SIG-M5 (cell line): ENCODE measurements around the gene HYAL3.
"Not testable (repeated sequence)": the region's sequence is repeated elsewhere in the genome, so short reads cannot be mapped to it uniquely, and the experiment has no call there.

ENCODE experiments used
- DNase-seq: peaks from one replicate; lab custom pipeline; 2025; lab: John Stamatoyannopoulos, UW

Gene HYAL3

DNA sequence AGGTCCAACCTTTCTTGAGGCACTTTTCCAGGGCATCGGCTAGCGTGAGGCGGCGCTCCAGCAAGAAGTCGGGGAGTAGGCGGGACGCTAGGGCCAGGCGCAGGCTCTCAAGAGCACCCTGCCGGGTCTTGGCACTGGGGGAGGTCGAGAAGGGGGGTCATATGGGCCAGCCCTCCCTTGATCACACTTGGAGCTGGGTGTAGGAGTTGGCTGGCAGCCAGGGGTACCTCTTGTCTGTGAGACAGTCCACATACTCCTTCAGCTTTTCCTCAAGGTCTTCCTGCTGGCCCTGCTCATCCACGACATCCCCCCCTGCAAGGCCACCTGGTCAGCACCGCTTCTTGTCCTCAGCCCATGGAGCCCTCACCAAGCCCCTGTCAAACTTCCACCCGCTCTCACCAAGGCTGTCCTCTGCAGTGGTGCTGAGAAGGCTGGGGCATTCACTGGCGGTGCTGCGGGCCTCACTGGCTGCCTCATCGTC is 9.0 kb downstream of the HYAL3 start:
- DNase-seq = no peak

DNA sequence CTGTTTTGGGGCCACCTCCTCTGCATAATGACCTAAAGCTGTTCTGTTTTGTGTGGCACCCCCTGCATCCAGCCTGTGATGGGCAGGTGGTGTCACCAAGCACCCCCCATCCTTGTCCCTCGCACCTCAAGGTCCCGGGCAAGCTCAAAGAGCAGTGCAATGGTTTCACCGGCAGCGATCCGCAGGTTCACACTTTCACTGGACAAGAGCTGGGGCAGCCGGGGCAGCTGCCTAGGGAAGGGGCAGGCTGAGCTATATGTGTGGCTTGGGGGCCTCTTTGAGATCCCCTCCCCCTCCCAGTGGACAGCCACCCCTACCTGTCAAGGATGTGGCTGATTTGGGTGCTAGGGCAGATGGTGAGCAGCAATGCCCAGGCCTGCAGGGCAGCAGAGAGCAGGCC is 10.1 kb downstream of the HYAL3 start:
- no peak for DNase-seq

DNA sequence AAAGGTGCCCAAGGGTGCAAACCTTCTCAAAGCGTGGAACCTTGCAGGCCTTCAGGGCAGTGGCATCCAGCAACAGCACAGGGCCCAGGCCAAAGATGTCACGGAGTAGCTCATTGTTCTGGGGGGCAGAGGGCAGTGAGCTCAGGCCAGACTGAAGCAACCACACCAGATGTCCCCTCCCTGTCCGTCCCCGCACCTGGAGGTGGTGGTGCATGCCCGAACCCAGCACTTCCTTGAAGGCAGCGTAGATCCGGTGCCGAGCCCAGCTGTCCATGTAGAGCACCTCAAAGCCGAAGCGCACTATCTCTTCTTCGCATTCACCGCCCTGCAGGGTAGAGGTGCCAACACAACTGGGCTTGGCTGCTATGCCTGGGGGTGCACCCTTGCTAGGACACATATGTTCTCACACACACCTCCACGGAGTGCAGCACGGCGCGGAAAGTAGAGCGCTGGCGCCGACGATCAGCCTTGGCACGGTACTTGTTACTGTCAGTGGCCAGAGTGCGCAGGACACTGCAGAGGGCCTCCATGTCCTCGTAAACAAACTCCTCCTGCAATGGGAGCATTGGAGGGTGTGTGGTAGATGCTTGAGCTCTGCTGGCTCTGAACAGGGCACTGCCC is 10.7 kb downstream of the HYAL3 start:
- no peak for DNase-seq

DNA sequence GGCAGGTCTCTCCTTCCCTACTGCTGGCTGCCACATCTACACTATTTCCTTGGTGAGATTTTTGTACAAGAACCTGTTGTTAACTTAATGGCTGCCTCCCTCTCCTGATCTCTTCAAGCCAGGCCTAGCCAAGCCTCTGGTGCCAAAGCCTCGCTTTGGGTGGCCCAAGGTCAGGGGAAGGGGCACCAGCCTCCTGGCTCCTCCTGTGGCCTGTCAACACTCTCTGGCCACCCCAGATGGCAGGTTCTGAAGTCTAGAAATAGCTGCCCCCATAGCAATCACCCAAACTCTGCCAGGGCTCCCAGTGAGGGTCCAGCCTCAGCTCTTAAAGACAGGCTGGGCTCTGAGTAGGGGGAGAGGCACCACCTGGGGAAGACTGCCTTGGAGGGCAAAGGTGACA is 11.9 kb downstream of the HYAL3 start:
- DNase-seq = no peak

DNA sequence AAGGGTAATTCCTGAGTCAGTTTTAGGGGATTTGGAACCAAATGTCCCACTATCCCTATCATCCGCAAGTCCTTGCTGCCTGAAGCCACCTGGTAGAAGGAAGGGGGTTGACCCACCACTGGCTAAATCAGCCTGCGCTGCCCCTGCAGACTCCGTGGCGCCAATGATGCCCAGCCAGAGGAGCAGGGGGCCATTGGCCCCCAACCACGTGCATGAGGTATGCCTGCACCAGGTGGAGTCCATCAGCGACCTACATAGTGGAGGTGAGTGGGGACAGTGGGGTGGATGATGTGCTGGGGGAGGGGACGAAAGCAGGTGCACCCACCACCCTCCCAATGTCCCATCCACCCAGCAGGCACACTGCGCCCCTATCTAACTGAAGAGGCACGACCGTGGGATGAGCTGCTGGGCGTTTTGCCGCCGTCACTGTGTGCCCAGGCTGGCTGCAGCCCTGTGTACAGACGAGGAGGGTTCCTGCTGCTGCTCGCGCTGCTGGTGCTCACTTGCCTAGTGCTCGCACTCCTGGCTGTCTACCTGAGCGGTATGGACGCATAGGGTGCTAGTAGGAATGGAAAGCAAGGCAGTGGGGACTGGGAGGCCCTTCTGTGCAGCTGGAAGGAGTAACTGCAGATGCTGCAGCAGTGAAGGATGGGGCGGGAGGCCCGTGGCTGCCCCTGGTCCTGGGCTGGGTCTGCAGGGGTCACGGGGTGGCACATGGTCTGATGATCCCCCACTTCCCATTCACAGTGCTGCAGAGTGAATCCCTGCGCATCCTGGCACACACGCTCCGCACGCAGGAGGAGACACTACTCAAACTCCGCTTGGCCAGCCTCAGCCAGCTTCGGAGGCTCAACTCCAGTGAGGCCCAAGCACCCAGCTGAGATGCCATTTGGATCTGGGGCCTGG is 12.6 kb downstream of the HYAL3 start:
- DNase-seq = no peak

DNA sequence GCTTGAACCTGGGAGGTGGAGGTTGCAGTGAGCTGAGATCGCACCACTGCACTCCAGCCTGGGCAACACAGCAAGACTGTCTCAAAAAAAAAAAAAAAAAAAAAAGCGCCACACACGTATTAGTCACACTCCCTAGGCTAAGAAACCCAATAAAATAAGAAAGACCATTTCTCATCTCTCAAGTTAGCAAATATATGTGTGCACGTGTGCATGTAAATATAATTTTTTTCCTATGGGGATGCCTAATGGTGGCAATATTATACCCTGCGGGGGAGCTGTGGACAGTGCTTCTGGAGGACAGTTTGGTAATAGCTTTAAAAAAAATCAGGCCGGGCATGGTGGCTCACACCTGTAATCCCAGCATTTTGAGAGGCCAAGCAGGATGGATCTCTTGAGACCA is 15.1 kb downstream of the HYAL3 start:
- not testable (repeated sequence) for DNase-seq

DNA sequence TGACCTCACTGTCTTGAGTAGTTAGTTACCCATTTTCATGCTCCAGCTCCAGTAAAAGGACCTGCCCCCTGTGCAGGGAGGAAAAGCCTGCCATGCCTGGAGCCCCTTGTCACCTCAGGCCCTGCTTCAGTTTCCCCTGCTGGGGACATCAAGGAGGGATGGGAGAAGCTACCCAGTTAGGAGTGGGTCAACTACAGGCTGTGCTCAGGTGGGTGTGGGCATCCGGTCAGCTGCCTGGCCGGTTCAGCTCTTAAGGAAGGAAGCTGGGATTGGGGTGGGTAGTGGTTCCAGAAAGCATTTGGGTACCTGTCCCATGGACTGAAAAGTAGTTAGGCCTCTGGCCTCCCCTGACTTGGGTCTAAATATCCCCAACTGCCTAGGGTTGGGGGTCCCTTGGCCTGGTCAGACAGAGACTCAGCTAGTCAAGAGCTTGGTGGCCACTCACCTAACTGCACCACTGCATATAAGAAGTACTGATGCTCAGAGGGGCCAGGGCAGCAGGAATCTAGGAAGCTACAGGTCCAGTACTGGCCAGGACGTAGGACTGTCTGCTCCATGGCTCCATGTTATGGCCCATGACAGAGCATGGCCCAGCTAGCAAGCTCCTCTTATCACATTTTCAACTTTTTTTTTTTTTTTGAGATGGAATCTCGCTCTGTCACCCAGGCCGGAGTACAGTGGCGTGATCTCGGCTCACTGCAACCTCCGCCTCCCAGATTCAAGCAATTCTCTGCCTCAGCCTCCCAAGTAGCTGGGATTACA is 19.8 kb downstream of the HYAL3 start:
- no peak for DNase-seq

DNA sequence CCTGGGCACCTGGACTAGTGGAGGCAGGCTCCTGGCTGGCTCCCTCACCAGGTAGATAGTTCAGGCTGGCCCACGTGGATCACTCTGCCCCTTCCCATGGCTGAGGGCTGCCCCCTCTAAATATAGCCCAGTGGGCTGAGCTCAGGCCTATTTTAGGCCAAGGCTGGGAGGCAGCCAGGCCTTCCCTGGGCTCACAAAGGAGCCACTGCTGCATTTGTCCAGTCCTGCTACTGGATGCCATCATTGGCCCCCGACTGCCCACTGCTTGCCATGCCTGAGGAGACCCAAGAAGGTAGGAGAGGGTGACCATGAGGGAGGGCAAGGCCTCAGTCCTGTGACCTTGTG is 20.4 kb downstream of the HYAL3 start, which contains the start of gene LSMEM2:
TSS of gene LSMEM2 (plus strand) at position 208 of the 345 bp plus-strand sequence. CDS start at position 235, 27 bp downstream.
- DNase-seq = no peak

DNA sequence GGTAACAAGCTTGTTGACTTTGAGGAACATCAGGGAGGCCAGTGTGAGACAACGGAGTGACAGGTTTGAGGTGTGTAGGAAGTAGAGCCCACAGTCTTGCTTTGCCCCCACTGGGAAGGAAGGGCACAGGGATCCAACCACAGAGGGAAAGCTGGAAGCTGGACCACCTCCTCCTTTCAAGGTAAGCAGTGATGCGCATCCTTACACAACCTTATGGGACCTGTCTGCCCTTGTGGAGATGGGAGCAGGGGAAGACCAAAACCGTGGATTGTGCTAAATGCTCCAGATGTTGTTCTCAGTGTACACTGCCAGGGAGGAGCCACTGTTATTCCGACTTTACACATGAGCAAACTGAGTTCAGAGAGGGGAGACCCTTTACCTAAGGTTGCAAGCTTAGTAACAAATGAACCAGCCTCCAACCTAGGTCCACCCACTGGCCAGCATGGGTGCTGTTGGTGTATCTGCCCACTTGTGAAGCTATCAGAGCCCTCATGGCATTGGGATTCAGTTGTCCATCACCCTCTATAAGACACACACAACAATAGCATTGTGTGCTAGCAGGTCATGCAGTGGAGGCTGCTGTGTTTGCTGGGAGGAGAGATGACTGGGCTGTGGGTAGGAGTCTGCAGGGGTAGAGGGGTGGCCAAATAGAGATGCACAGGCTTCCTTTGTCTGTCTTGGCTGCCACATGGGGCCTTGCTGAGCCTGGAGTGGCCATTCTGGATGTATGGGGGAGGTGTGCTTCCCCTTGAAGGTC is 20.9 kb downstream of the HYAL3 start:
- DNase-seq = no peak

DNA sequence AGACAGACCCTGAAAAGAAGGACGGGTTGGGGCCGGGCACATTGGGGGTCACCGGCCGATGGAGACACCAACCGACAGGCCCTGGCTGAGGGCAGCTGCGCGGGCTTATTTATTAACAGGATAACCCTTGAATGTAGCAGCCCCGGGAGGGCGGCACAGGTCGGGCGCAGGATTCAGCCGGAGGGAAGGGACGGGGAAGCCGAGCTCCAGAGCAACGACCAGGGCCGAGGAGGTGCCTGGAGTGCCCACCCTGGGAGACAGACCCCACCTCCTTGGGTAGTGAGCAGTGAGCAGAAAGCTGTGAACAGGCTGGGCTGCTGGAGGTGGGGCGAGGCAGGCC is 22.5 kb downstream of the HYAL3 start:
- DNase-seq = no peak

DNA sequence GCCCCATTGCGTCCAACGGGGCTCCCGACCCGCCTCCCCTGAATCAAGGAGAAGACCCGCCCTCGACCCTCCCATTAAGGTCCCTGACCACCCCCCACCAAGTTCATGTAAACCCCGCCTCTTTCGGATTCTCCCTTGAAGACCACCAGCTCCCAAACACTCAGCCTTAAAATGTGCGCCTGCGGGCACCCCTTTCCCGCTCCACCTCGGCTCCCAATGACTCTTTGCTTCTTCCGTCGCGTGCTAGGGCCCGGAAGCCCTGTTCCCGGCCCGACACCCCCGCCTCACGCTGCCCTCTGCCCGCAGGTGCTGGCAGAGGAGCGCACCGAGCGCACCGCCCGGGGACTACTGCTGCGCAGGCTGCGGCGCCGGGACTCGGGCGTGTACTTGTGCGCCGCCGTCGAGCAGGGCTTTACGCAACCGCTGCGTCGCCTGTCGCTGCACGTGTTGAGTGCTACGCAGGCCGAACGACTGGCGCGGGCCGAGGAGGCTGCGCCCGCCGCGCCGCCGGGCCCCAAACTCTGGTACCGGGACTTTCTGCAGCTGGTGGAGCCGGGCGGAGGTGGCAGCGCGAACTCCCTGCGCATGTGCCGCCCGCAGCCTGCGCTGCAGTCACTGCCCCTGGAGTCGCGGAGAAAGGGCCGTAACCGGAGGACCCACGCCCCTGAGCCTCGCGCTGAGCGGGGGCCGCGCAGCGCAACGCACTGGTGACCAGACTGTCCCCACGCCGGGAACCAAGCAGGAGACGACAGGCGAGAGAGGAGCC is 23.0 kb downstream of the HYAL3 start:
- no peak for DNase-seq

DNA sequence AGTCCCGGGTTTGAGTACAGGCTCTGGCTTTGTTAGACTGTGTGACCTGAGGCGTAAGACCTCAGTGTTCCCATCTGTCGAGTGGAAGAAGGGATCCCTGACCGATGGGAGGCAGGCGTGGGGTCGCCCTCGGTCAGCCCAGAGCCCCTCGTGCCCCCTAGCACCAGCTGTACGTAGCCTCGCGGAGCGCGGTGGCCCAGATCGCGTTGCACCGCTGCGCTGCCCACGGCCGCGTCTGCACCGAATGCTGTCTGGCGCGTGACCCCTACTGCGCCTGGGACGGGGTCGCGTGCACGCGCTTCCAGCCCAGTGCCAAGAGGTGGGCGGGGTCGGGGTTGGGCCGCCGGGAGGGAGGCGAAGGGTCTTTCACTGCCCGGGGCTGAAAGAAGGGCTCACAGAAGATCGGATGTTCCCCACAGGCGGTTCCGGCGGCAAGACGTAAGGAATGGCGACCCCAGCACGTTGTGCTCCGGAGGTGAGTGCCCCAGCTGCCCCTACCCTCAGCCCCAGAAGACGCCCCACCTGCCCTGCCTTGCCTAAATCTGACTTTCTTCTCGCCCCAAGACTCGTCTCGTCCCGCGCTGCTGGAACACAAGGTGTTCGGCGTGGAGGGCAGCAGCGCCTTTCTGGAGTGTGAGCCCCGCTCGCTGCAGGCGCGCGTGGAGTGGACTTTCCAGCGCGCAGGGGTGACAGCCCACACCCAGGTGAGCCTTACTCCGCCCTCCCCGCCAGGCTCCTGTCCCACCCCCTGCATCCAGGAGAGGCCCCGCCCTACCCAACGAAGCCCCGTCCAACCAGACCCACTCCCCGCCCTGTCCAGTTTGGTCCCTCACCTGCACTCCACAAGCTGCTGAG is 23.8 kb downstream of the HYAL3 start:
- no peak for DNase-seq

DNA sequence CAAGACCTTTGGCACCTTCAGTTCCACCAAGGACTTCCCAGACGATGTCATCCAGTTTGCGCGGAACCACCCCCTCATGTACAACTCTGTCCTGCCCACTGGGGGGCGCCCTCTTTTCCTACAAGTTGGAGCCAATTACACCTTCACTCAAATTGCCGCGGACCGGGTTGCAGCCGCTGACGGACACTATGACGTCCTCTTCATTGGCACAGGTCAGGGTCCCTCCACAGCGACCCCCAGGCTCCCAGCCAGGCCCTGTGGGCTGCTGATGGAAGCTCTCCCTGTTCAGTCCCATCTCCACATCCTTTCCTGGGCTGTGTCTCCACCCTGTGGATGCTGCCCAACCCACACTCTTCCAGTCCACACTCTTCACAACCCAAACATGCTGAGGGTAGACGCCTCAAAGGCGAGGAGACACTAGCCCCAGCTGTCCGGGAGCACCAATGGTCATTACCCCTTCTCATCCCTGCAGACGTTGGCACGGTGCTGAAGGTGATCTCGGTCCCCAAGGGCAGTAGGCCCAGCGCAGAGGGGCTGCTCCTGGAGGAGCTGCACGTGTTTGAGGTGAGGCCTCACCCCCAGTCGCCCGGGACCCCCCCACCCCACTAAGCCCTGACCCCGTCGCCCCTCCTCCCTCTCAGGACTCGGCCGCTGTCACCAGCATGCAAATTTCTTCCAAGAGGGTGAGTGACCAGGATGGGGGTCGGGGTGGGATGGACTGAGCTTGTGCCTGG is 24.7 kb downstream of the HYAL3 start:
- DNase-seq = no peak

DNA sequence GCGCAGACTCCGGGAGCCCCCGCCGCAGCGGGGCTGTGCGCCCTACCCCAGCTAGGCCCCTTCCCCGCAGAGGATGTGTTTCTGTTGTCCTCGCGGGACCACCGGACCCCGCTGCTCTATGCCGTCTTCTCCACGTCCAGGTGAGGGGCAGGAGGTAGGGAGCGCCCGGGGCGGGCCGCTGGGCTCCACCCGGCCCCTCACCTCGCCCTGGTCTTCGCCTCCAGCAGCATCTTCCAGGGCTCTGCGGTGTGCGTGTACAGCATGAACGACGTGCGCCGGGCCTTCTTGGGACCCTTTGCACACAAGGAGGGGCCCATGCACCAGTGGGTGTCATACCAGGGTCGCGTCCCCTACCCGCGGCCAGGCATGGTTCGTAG is 25.5 kb downstream of the HYAL3 start:
- no peak for DNase-seq

DNA sequence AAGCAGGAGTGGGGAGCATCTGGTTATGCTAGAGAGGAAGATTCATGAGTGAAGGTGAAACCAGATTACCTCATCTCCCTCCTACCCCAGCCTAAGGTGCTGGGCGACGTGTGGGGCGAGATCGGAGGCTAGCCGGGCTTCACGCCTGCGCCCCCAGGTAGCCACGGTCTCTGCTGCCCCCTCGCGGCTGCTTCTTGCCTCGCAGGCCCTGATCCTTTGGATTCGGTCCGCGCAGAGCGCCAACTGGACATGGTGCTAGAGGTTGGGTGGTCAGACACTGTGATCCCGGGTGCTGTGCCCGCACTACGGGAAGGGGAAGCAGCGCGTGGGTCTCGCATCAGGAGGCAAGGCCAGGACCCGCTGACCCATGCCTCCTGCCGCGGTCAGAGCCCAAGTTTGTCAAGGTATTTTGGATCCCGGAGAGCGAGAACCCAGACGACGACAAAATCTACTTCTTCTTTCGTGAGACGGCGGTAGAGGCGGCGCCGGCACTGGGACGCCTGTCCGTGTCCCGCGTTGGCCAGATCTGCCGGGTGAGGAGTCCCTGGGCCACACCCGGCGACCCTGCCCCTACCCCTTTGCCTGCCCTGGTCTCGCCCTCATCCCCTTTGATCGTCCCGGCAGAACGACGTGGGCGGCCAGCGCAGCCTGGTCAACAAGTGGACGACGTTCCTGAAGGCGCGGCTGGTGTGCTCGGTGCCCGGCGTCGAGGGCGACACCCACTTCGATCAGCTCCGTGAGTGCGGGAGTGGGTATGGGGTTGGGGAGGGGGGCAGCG is 26.1 kb downstream of the HYAL3 start:
- no peak for DNase-seq

DNA sequence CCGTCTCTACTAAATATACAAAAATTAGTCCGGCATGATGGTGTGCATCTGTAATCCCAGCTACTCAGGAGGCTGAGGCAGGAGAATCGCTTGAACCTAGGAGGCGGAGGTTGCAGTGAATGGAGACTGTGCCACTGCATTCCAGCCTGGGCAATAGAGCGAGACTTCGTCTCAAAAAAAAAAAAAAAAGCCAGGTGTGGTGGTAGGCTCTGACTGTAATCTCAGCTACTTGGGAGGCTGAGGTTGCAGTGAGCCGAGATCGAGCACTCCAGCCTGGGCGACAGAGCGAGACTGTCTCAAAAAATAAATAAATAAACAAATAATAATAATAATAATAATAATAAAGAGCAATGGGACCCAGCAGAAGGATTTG is 26.7 kb downstream of the HYAL3 start:
- not testable (repeated sequence) for DNase-seq

DNA sequence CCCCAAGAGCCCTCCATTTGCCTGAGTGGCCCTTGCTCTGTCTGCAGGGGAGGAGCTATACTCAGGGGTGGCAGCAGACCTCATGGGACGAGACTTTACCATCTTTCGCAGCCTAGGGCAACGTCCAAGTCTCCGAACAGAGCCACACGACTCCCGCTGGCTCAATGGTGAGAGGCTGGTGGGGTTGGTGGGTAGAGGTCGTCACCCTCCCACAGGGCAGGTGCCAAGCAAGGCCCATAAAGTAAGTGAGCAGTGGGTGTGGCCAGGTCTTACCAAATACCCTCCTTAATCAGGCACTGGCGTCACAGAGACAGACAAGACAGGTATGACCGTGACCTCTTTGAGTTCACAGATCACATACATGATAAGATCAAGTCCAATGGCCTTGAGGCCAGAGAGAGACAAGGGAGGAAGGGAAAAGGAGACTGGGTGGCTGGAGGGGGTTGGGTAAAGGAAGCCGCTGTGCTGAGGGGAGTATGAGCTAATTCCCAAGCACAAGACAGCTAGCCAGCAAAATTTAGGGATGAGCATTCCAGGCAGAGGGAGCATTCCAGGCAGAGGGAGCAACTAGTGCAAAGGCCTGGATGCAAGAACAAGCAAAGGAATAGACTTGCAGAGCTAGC is 27.8 kb downstream of the HYAL3 start:
- DNase-seq = no peak

DNA sequence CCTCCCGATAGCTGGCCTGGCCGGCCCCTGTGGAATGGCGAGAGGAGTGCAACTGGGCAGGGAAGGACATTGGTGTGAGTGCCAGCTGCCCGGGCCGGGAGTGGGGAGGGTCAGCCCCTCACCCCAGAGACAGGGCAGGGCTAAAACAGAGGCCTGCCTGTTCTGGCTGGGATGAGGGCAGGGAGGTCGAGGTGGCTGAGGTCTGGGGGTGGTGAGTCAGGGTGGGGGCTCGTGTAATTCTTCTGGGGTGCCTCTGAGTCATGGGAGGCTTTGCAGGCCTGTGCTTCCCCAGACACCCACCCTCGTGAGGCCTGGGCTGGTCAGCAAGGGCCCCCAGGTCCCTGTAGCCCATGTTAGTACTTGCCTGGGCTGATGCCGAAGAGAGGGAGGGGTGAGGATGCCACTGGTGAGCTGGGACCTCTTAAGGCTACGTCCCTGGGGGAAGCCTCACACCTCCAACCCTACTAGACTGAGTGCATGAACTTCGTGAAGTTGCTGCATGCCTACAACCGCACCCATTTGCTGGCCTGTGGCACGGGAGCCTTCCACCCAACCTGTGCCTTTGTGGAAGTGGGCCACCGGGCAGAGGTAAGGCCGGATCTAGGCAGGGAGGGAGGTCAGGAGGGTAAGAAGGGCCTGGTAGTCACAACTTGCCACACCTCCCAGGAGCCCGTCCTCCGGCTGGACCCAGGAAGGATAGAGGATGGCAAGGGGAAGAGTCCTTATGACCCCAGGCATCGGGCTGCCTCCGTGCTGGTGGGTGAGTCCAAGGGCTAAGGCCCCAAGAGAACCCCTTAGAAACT is 28.6 kb downstream of the HYAL3 start:
- DNase-seq = no peak
